ENCODE measurements around the gene PRSS22. TPM values are rescaled to one million over a fixed set of nuclear protein-coding genes. Genes with fewer than 3 reads are reported as not detected.

PRSS22 gene
- total RNA-seq, 1 donor from 2014 or later: not detected

- intact Hi-C loops (cut with micrococcal nuclease): loop anchor here (2.0 to 10.0 kb wide), 2 partner anchors 13 to 127 kb away; partner anchors contain the start of gene SRRM2
Observed at GRCh38 chr16:2881783-2882649, 24.0 kb upstream of the PRSS22 start.

GRCh38 chr16:2879854-2880508 is 22.0 kb upstream of the PRSS22 start:
- intact Hi-C loops (cut with micrococcal nuclease): loop anchor here (10.0 kb wide), 1 partner anchor 125 kb away; the partner anchor contains the start of gene SRRM2

GRCh38 chr16:2874912-2875362 is 17.0 kb upstream of the PRSS22 start:
- intact Hi-C loops (cut with micrococcal nuclease): loop anchor here (2.0 kb wide), 1 partner anchor 52 kb away; no protein-coding TSS in a partner anchor

- intact Hi-C loops (cut with micrococcal nuclease): loop anchor here (2.0 kb wide), 1 partner anchor 53 kb away; no protein-coding TSS in a partner anchor
Observed at GRCh38 chr16:2874032-2874911, 16.3 kb upstream of the PRSS22 start.

GRCh38 chr16:2871926-2872325 is 14.0 kb upstream of the PRSS22 start:
- intact Hi-C loops (cut with micrococcal nuclease): no loop called here

GRCh38 chr16:2867987-2868789 is 10.2 kb upstream of the PRSS22 start:
- intact Hi-C loops (cut with micrococcal nuclease): loop anchor here (1.0 to 5.0 kb wide), 4 partner anchors 15 to 196 kb away; partner anchors contain the start of genes FLYWCH1 and FLYWCH2

GRCh38 chr16:2867661-2867986 is 9.7 kb upstream of the PRSS22 start:
- intact Hi-C loops (cut with micrococcal nuclease): loop anchor here (5.0 kb wide), 1 partner anchor 195 kb away; no protein-coding TSS in a partner anchor

- intact Hi-C loops (cut with micrococcal nuclease): loop anchor here (5.0 kb wide), 1 partner anchor 194 kb away; no protein-coding TSS in a partner anchor
Observed at GRCh38 chr16:2866431-2866830, 8.5 kb upstream of the PRSS22 start.

GRCh38 chr16:2865651-2866050 is 7.7 kb upstream of the PRSS22 start:
- intact Hi-C loops (cut with micrococcal nuclease): loop anchor here (5.0 kb wide), 1 partner anchor 193 kb away; no protein-coding TSS in a partner anchor

GRCh38 chr16:2860826-2861567 is 3.0 kb upstream of the PRSS22 start:
- intact Hi-C loops (cut with micrococcal nuclease): no loop called here

GRCh38 chr16:2859686-2860265 is 1.8 kb upstream of the PRSS22 start:
- intact Hi-C loops (cut with micrococcal nuclease): no loop called here

GRCh38 chr16:2858245-2859025 is 465 bp upstream of the PRSS22 start:
- intact Hi-C loops (cut with micrococcal nuclease): no loop called here

- intact Hi-C loops (cut with micrococcal nuclease): no loop called here
Observed at GRCh38 chr16:2856686-2857450, 1.1 kb downstream of the PRSS22 start.

GRCh38 chr16:2856061-2856670 is 1.8 kb downstream of the PRSS22 start:
- intact Hi-C loops (cut with micrococcal nuclease): no loop called here

- intact Hi-C loops (cut with micrococcal nuclease): no loop called here
Observed at GRCh38 chr16:2855536-2855935, 2.4 kb downstream of the PRSS22 start.

- intact Hi-C loops (cut with micrococcal nuclease): no loop called here
Observed at GRCh38 chr16:2854700-2855309, 3.2 kb downstream of the PRSS22 start.

All from T-helper 2 cell treated with Interferon-gamma antibody and Interleukin-4, amounts not matched to agents 100 ng/mL and 5 ng/mL, for 36 hours (primary cell).